RWPE1 (cell line): ENCODE measurements around the gene SCN4B.

ENCODE experiments used
- CTCF ChIA-PET: fragments of 350-600 bp; sonication (Branson Sonifier 250); formaldehyde crosslinking; extraction: SDS; loops from one replicate; lab custom pipeline; 2021; lab: Yijun Ruan, JAX
- POLR2A ChIA-PET: fragments of 400-600 bp; formaldehyde crosslinking; extraction: SDS; loops from one replicate; lab custom pipeline; 2020; ENCODE audit warnings: antibody characterized with exemption; ENCODE audit not compliant: low non-redundant PET; lab: Yijun Ruan, JAX
- DNase-seq: peaks from one replicate; pipeline ENCODE4 v3.0.0; 2012; ENCODE audit warnings: low spot score
- H3K27ac ChIP-seq: fragments of 450-650 bp; 2 replicates; pipeline ENCODE4 v1.5.1; 2017
- CTCF ChIP-seq: fragments of 450-650 bp; conservative IDR thresholded peaks from 2 replicates; pipeline ENCODE4 v1.5.1; 2017; ENCODE audit warnings: low read depth, mild to moderate bottlenecking

Gene SCN4B

DNA sequence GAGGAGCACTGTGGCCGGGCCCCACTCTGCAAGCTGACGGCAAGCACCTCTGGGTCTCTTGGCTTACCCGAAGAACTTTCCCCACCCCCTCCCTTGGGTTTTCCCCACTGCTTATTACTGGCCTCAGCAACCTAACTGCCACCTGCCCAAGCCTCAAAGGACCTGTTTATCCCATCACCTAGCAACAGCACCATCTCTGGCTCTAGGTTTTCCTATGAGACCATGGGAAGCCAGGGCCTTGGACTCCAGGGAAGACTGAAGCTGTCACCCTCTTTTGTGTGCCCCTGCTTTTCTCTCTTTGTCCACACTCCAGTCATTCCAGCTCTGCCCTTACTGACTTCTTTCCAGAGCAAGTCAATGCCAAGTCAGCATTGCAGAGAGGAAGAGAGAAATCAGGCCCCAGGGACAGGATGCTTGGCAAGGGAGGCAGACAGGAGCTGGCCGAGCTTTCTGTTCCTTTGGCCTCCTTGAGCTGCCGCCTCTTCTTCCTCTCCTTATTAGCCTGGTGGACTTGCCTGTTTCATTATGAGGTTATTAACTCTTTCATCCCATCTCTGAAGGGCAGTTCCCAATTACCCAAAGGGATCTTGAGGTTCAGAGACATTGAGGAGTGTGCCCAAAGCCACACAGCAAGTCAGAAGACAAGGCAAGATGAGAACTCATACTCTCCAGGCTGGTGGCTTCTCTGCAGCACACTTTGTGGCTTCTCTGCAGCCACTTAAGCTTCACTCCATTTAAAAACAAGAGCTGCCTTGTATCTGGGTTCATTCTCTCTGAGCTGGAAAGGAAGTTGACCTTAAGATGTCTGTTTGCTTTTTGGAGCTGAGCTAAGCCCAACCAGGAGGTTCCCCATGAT, 65.5 kb downstream of the SCN4B start, which contains the start of gene SMIM35:
Gene SMIM35 (minus strand): TSS at position 51 of the 856 bp plus-strand sequence. CDS start 206 bp downstream, outside the sequence.
- no peak for DNase-seq
- CTCF ChIA-PET = interaction anchor here (0.7 kb wide), 1 partner anchor 189 kb away, joined by 5 read pairs; no protein-coding TSS in a partner anchor
- TF ChIP-seq CTCF = no peak
- POLR2A ChIA-PET = interaction anchor here (0.6 kb wide), 1 partner anchor 13 kb away, joined by 3 read pairs; no protein-coding TSS in a partner anchor
- no peak within 1 kb of the TSS for H3K27ac ChIP-seq

GRCh38 chr11:118084656-118085055, 68.0 kb downstream of the SCN4B start:
- POLR2A ChIA-PET = no interaction called here
- no peak for TF ChIP-seq CTCF
- CTCF ChIA-PET = no interaction called here
- H3K27ac ChIP-seq = no peak overlapping the region
- DNase-seq = no peak

DNA sequence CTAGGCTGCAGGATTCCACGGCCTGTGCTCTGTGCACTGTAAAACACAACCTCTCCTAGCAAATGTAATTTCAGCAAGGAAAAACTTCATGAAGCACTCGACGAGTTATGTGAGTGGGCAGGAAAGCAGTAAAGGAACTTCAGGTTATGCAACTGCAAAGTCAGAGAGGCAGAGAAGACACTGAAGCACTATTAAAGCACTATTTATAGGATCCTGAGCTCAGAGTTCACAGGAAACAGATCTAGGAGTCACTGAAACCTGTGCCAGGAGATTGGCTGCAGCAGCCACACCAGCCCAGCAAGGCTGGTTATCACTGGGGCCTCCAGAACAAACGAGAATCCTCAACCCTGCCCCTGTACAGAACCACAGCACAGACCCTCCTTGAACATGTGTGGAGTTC, 68.4 kb downstream of the SCN4B start:
- ChIA-PET CTCF (no interaction called here), POLR2A (no interaction called here)
- DNase-seq = no peak

More for the DNA sequence above, 68.4 kb downstream of the SCN4B start:
- no peak for TF ChIP-seq CTCF
- no peak overlapping the region for H3K27ac ChIP-seq
